PC-9 (cell line): ENCODE measurements around the gene SLX4IP.

ENCODE experiments used
- EZH2 ChIP-seq: fragments of 200-600 bp; sonication (generic); IDR thresholded peaks from 2 replicates; pipeline ENCODE4 v1.8.0; 2017; ENCODE audit warnings: antibody characterized with exemption, low read depth
- TF ChIP-seq, protein P1 (sequence below): fragments of 200-600 bp; sonication (generic); conservative IDR thresholded peaks from 2 replicates; pipeline ENCODE4 v1.6.1; 2017; ENCODE audit warnings: mixed run types, antibody characterized with exemption, mild to moderate bottlenecking, moderate library complexity

DNA sequence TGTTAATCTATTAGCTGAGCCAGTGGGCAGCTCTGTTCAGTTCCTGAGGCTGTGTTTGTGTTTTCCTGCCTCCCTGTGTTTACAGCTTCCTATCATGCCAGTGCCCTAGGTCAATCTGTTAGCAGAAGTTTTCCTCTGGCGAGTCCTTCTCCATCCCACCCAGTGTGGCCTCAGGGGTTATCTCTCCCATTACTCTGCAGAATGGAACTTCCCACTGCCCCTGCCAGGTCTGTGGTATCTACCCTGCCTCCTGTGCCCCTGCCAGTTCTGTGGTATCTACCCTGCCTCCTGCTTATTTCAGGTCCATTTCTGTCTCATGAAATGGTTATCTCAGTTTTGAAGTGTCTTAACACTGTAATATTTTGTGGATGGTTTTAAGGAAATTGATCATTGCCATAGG is 63.1 kb downstream of the SLX4IP start:
- TF ChIP-seq, protein P1, sequence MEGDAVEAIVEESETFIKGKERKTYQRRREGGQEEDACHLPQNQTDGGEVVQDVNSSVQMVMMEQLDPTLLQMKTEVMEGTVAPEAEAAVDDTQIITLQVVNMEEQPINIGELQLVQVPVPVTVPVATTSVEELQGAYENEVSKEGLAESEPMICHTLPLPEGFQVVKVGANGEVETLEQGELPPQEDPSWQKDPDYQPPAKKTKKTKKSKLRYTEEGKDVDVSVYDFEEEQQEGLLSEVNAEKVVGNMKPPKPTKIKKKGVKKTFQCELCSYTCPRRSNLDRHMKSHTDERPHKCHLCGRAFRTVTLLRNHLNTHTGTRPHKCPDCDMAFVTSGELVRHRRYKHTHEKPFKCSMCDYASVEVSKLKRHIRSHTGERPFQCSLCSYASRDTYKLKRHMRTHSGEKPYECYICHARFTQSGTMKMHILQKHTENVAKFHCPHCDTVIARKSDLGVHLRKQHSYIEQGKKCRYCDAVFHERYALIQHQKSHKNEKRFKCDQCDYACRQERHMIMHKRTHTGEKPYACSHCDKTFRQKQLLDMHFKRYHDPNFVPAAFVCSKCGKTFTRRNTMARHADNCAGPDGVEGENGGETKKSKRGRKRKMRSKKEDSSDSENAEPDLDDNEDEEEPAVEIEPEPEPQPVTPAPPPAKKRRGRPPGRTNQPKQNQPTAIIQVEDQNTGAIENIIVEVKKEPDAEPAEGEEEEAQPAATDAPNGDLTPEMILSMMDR = no peak
- no peak for TF ChIP-seq EZH2
